CD4-positive, alpha-beta T cell treated with Interleukin-12 subunit alpha and Interleukin-12 subunit beta, for 1 hour (primary cell): ENCODE measurements around the gene S100A5.
A peak's percentile ranks its signal among the peaks of the same experiment; 100 is the strongest.

Source experiments
- DNase-seq: peaks from one replicate; pipeline ENCODE4 v3.0.0-alpha.2; 2020

The S100A5 gene

GRCh38 chr1:153506386-153506785, 34.3 kb downstream of the S100A5 start:
- no peak for DNase-seq

- no peak for DNase-seq
Observed at GRCh38 chr1:153505576-153505975, 35.2 kb downstream of the S100A5 start.

DNA sequence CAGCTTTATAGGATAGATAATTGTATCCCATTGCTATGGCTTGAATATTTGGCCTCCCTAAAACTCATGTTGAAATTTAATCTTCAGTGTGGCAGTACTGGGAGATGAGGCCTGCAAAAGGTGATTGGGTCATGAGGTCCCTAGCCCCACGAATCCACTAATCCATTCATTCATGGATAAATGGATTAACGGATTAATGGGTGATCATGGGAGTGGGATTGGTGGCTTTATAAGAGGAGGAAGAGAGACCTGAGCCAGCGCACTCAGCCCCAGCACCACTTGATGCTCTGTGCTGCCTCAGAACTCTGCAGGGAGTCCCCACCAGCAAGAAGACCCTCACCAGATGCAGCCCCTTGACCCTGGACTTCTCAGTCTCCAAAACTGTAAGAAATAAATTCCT, 37.0 kb downstream of the S100A5 start:
- DNase-seq, result no peak

DNA sequence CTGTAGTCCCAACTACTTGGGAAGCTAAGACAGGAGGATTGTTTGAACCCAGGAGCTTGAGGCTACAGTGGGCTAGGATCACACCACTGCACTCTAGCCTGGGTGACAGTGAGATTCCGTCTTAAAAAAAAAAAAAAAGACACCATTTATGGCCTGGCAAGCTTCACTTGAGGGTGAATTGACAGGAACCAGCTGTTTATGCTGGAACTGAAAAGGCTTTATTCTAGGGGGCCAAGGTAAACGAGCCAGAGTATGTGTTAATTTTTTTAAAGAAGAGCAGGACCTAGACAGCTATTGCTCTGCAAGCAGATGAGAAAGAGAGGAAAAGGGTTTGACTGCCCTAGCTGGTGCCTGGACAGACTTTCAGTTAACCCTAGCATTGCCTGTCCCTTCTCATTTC, 42.0 kb downstream of the S100A5 start:
- no peak for DNase-seq

- DNase-seq, result no peak
Observed at GRCh38 chr1:153495536-153495935, 45.2 kb downstream of the S100A5 start.

DNA sequence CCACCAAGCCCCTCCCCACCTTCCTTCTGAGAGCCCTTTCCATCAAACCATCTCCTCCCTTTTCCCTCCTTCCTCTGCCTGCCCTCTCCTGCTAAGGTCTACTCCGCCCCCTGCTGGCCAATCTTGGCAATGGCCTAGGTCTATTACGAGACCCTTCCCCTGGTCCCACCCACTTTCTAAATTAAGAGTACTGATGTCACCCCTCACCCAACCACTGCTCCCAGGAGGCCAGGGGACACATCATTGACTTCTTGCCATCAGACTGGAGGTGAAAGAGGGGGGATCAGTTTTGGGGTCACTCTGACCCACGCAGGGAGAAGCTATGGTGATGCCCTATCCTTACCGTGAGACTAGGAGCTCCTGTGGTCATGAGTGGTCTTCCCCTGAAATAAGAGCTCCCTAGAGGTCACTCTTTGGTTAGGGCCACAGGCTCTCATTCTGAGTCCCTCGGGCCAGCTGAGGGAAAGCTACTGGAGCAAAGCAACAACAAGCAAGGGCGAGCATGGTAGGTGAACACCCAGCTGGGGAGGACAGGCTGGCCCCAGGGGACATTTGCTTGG, 45.7 kb downstream of the S100A5 start:
- DNase-seq, result peak; percentile 67

DNA sequence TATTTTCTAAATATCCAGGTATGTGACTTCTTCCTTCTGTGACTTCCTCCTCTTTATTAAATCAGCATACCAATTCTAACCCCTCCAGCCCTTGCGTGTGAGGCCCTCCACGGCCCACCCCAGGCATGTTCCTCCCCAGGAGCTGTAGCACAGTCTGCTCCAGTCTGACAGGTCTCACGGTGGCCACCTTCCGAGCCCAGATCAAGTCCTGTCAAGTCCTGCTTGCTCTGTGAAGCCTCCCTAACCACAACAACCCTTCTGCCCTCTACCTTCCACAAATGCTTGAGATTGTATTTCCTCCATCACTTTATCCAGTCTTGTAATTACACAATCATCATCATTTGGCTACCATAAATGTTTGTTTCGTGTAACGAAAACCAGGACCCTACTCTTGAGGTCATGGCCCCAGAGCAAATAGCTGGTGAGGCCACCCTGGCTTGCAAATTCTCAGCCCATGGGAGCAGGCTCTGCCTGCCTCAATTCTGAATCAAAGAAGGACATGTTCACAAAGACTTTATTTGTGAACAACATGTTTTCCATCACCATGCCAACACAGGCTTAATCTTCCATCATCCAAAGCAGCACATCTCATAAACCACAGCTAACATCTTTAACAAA, 47.3 kb downstream of the S100A5 start:
- no peak for DNase-seq

DNA sequence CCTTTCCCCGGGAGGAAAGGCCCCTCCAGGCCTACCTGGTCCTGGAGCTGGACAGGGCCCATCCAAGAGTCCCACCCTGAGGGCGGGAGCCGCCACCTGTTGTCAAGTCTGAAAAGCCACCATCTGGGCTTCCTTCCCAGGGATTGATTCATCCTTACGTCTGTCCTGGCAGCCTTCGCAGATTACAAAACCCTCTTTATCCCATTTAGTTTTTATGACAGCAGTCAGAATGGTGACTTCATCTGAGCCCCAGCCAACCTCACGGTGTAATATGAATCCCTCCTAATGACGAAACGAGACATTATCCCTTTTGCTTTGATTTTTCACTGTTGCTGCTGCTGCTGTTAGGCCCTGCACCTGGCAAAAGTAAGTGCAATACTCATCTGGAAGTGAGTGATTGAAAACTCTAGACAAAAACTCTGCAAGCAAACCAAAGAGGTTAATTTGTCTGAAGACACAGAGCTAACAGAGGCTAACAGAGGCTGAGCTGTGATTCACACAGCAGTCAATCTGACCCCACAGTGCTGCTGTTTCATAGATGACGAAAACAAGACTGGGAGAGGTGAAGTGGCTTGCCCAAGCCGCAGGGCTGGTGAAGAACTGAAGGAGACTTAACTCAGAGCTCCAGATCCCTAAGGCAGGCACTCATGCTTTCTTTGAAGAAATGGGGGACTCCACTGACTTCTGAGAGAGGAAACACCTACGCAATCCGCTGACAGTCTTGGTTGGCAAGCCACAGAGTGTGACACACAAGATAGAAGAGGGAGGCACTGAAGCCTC, 50.3 kb downstream of the S100A5 start:
- DNase-seq, result peak; percentile 24

DNA sequence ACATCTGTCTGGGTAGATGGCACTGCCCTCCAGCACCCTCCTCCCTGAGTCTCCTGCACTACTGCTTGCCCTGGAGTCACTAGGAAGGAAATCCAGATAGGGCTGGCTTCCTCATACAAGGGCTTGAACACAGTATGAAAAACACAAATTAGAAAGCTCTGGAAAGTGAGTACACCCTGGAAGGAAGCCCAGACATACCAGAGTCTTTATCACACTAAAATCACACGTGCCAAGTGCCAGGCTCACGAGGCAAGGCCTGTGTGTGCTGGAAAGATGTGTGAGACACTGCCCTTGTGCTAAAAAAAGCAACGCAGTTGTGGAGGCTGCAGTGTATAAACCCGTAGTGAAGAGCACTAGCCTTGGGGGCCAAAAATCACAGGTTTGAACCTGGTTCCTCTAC, 52.0 kb downstream of the S100A5 start:
- no peak for DNase-seq

DNA sequence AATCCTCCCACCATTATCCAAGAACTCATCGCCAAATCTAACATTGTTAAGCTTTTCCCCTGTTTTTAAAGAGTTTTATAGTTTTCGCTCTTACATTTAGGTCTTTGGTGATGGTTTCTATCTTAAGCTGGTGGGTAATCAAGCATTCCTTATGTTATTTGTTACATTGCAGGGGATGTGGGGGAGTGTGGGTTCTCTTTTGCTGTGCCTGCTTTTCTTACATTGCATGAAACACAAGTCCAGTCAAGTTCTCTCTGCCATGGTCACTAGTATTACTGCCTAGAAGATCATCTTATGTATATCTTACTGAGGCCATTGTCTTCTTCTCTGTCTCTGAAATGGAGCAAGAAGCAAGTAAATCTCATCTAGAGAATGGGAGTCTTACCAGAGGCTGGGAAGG, 53.0 kb downstream of the S100A5 start:
- DNase-seq, result no peak
